Stomach (tissue), 9 donors: Measurements from ENCODE around the gene YAF2. TPM values are rescaled to one million over a fixed set of nuclear protein-coding genes. Genes with fewer than 3 reads are reported as not detected.

Experiments
- DNase-seq, 2 donors: peaks; one replicate each; pipeline versions ENCODE4 v3.0.0 to v3.0.0-alpha.2; 2013 to 2019
- H3K27ac ChIP-seq, 5 donors: fragments of 200-600 bp in 4 of 5; sonication (generic) in 4 of 5; one replicate each; pipeline ENCODE4 v1.5.1; 2013 to 2019; ENCODE audit warnings: mild to moderate bottlenecking in 1 of 5, moderate library complexity in 1 of 5
- H3K27me3 ChIP-seq, 3 donors: fragments of 200-600 bp; sonication (generic); one replicate each; pipeline ENCODE4 v1.5.1; 2017 to 2019; ENCODE audit warnings: mixed run types in 1 of 3
- H3K36me3 ChIP-seq, 4 donors: fragments of 200-600 bp; sonication (generic); 1 replicate in 3 of 4; 2 replicates in 1 of 4; pipeline ENCODE4 v1.5.1; 2016 to 2019
- H3K4me1 ChIP-seq, 4 donors: fragments of 200-600 bp; sonication (generic); one replicate each; pipeline ENCODE4 v1.5.1; 2016 to 2019
- H3K4me3 ChIP-seq, 4 donors: fragments of 200-600 bp; sonication (generic) in 3 of 4; one replicate each; pipeline ENCODE4 v1.5.1; 2016 to 2019; ENCODE audit warnings: mild to moderate bottlenecking in 1 of 4
- H3K9me3 ChIP-seq, 4 donors: fragments of 200-600 bp; sonication (generic); one replicate each; pipeline ENCODE4 v1.5.1; 2016 to 2019
- CTCF ChIP-seq, 7 experiments: fragments of 450-650 bp in 4 of 7; fragments of 200-600 bp in 3 of 7; sonication (generic) in 3 of 7; IDR thresholded peaks; one replicate each; pipeline ENCODE4 v1.5.1; 2016 to 2019; ENCODE audit warnings: antibody characterized with exemption in 7 of 7, control low read depth in 2 of 7, mild to moderate bottlenecking in 1 of 7
- EP300 ChIP-seq: sonication (generic); formaldehyde crosslinking; IDR thresholded peaks from one replicate; pipeline ENCODE4 v1.6.1; 2017; ENCODE audit warnings: antibody characterized with exemption
- POLR2A ChIP-seq, 4 donors: fragments of 450-650 bp; IDR thresholded peaks; one replicate each; pipeline ENCODE4 v1.6.1; 2016; ENCODE audit warnings: antibody characterized with exemption in 4 of 4, control low read depth in 2 of 4, mild to moderate bottlenecking in 1 of 4, moderate library complexity in 1 of 4
- POLR2AphosphoS5 ChIP-seq, 3 donors: sonication (generic); formaldehyde crosslinking; IDR thresholded peaks; one replicate each; pipeline ENCODE4 v1.6.1; 2016; ENCODE audit warnings: antibody characterized with exemption in 3 of 3
- WGBS, 5 donors: extraction: QIAGEN DNeasy Blood & Tissue Kit in 3 of 5; methylation state at CpG; one replicate each; pipeline versions ENCODE4 v1.1.5 to v1.1.7; 2013 to 2018; 5-methylcytosine and 5-hydroxymethylcytosine counted together
- intact Hi-C: fragments of 100-400 bp; cut with DNase I; formaldehyde crosslinking; loops from one replicate; pipeline ENCODE4 v1.15.1; 2023; ENCODE audit warnings: low total_unique reads
- polyA plus RNA-seq, 3 donors: library from polyadenylated mRNA; stranded (reverse); fragments of 200-250 nt; gene quantifications; one replicate each; pipeline ENCODE4 v1.2.3, GENCODE V29; 2013
- total RNA-seq, 5 donors: library from RNA; depleted of rRNA; stranded (reverse); fragments of >200 nt; gene quantifications; one replicate each; pipeline versions ENCODE4 v1.1.0 to v1.2.3, GENCODE V29; 2014 to 2016
- donor health status: healthy with polysubstance abuse.
- donor health status: Bipolar disorder and iron deficiency.
- donor health status: healthy.

Gene YAF2
- total and polyA plus RNA-seq, 8 donors = 8.7 to 91.0 (median 36.6) TPM

GRCh38 chr12:42240131-42240750, 2.2 kb upstream of the YAF2 start:
- Histone ChIP-seq H3K9me3 (no peaks in the 10 kb centered on the region), H3K27me3 (no peaks in the 10 kb centered on the region), H3K27ac (no peak overlapping the region), H3K4me1 (peaks cover 5 to 30% (median 24%) of the 10 kb centered on the region in 4 donors), H3K4me3 (no peak overlapping the region), H3K36me3 (no peaks in the 10 kb centered on the region)
- TF ChIP-seq POLR2A (IDR thresholded peaks at IDR 0.05) = no peak
- TF ChIP-seq POLR2AphosphoS5 (IDR thresholded peaks at IDR 0.05) = no peak
- no peak for TF ChIP-seq EP300
- TF ChIP-seq CTCF (IDR thresholded peaks at IDR 0.05) = no peak
- intact Hi-C loops = loop anchor here (10.0 kb wide), 1 partner anchor 85 kb away; the partner anchor contains the start of genes PPHLN1 and ZCRB1
- no peak for DNase-seq
- WGBS, 5 donors = 91 to 94% (median 94%) methylated on average over 11 of the region's 11 CpGs

GRCh38 chr12:42237853-42238239, 202 bp downstream of the YAF2 start:
- TF ChIP-seq CTCF (IDR thresholded peaks at IDR 0.05) (no peak), POLR2AphosphoS5 (IDR thresholded peaks at IDR 0.05) (no peak), EP300 (no peak), POLR2A (IDR thresholded peaks at IDR 0.05) (no peak)
- Histone ChIP-seq H3K27me3 (no peaks in the 10 kb centered on the region), H3K36me3 (peaks cover 0 to 10% (median 6%) of the 10 kb centered on the region in 4 donors), H3K4me1 (peaks cover 15 to 49% (median 31%) of the 10 kb centered on the region in 4 donors), H3K27ac (peak overlapping the region; percentile 91 to 100 (median 94)), H3K9me3 (no peaks in the 10 kb centered on the region), H3K4me3 (peak overlapping the region; percentile 72 to 98 (median 92))
- intact Hi-C loops = loop anchor here (5.0 kb wide), 1 partner anchor 91 kb away; no protein-coding TSS in a partner anchor
- no peak for DNase-seq
- WGBS, 5 donors = 0 to 1% (median 0%) methylated on average over 2 to 54 of the region's 54 CpGs

- DNase-seq = peak; percentile 79 to 93
- H3K9me3 ChIP-seq = no peaks in the 10 kb centered on the region
- TF ChIP-seq POLR2A (IDR thresholded peaks at IDR 0.05) = no peak
- TF ChIP-seq EP300 = no peak
- TF ChIP-seq POLR2AphosphoS5 (IDR thresholded peaks at IDR 0.05) = peak in 2 of 3 donors; percentile 73 to 83
- TF ChIP-seq CTCF (IDR thresholded peaks at IDR 0.05) = peak in 4 of 7 experiments; percentile 21 to 37 (median 25)
- WGBS, 5 donors = 0 to 3% (median 1%) methylated on average over 13 to 56 of the region's 56 CpGs
- peak overlapping the region; percentile 91 to 100 (median 94) for H3K27ac ChIP-seq
- H3K4me3 ChIP-seq = peak overlapping the region; percentile 72 to 98 (median 92)
- peaks cover 19 to 55% (median 31%) of the 10 kb centered on the region in 4 donors for H3K4me1 ChIP-seq
- H3K36me3 ChIP-seq = peaks cover 0 to 10% (median 6%) of the 10 kb centered on the region in 4 donors
- intact Hi-C loops = loop anchor here (5.0 kb wide), 1 partner anchor 90 kb away; no protein-coding TSS in a partner anchor
- no peaks in the 10 kb centered on the region for H3K27me3 ChIP-seq
Observed at GRCh38 chr12:42237052-42237852, 796 bp downstream of the YAF2 start.

GRCh38 chr12:42236017-42236416, 2.0 kb downstream of the YAF2 start:
- intact Hi-C loops = loop anchor here (5.0 kb wide), 1 partner anchor 89 kb away; no protein-coding TSS in a partner anchor
- WGBS, 5 donors = 47 to 67% (median 49%) methylated on average over 4 of the region's 4 CpGs
- DNase-seq = no peak
- Histone ChIP-seq H3K27ac (peak overlapping the region in 4 of 5 donors; percentile 52 to 98 (median 72)), H3K36me3 (peaks cover 0 to 10% (median 6%) of the 10 kb centered on the region in 4 donors), H3K27me3 (no peaks in the 10 kb centered on the region), H3K9me3 (no peaks in the 10 kb centered on the region), H3K4me1 (peaks cover 19 to 55% (median 35%) of the 10 kb centered on the region in 4 donors), H3K4me3 (no peak overlapping the region)
- TF ChIP-seq EP300 (no peak), POLR2AphosphoS5 (IDR thresholded peaks at IDR 0.05) (no peak), CTCF (IDR thresholded peaks at IDR 0.05) (no peak), POLR2A (IDR thresholded peaks at IDR 0.05) (no peak)
